NCI-H510A (cell line): ENCODE measurements around the gene IFT22.
A peak's percentile ranks its signal among the peaks of the same experiment; 100 is the strongest.
"Not testable (repeated sequence)": the region's sequence is repeated elsewhere in the genome, so short reads cannot be mapped to it uniquely, and the experiment has no call there.

Experiments used
- DNase-seq: peaks from one replicate; lab custom pipeline; 2025; lab: John Stamatoyannopoulos, UW

The IFT22 gene

DNA sequence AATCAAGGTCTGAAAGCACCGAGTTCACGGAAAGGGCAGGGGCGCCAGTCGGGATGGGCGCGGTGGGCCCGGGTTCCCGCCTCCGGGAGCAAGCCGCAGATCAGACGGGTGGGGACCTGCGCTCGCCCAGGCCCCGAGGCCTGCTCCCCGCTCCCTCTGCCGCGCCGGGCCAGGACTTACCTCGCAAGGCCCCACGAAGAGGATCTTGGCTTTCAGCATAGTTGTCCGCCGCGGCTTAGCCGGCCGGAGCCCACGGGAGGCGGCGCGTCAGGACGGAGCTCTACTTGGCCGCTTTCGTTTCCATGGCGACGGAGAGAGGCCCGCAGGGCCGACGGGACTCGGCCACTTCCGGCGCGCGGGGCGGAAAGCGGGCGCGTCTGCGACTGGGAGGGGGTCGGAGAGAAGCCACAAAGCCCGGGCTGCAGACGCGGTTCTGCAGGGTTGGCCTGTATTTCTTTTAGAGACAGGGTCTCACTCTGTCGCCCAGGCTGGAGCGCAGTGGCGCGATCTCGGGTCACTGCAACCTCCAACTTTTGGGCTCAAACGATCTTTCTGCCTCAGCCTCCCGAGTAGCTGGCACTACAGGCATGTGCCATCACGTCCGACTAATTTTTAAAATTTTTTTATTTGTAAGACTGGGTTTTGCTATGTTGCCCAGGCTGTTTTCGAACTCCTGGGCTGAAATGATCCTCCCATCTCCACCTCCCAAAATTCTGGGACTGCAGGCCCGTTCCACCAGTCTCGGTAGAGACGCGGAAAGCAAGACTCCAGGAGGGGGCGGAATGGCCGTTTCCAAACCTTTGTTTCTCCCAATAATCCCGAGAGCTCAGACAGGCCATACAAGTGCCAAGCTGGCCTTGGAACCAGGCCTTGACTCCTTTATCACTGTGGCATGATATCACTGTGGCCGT is at the start of gene IFT22:
Gene IFT22, minus strand, starts transcription at position 322 of the 911 bp plus-strand sequence. Its CDS starts 103 bp downstream, at position 219.
- DNase-seq, result peak; percentile 83

GRCh38 chr7:101370836-101371235 is 49.2 kb upstream of the IFT22 start:
- DNase-seq, result no peak

DNA sequence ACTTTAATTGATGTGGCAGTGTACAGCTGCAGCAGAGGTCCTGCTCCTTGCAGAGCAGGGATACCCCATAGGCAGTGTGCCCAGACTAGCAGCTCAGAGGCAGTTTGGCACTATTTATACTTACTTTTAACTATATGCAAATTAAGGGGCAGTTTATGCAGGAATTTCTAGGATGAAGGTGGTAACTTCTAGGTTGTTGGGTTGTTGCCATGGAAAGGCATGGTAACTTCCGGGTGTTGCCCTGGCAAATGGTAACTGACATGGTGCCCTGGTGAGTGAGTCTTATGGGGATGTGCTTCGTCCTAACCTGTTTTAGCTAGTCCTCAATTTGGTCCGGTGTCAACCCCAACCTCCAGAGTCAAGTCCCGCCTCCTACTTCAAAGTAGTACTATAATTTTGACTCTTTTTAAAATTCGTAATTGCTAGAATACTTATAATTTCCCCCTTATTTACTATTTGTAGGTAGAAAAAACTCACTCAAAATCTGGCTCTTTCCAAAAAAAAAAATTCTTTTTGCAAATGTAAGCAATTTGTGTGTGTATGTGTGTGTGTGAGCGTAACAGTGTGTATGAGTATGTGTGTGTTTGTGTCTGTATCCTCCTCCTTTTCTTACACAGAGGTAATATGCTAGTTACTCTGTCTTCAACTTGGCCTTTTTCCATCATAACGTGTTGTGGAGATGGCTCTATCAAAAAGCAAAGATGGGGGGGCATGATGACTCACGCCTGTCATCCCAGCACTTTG is 47.0 kb upstream of the IFT22 start:
- no peak for DNase-seq

- no peak for DNase-seq
These were observed 46.1 kb upstream of the IFT22 start for GRCh38 chr7:101367676-101368075.

DNA sequence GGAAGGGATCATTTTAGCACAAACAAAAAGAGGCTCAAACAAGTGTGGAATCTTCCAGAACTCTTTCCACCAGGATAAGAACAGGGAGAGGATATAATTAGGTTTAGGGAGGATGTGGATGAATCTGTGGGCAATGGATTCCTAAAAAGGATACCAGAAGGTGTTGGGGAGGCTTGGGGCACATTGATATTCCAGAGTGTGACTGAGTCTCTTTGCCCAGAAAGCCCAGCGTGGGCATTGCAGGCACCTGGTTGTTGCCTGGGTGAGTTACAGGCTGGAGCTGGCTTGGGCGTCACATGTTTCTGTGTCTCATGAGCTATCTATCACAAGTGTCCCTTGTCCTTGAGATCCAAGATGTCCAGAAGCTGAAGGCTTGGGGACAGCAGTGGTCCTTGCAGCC is 44.3 kb upstream of the IFT22 start:
- DNase-seq, result no peak

DNA sequence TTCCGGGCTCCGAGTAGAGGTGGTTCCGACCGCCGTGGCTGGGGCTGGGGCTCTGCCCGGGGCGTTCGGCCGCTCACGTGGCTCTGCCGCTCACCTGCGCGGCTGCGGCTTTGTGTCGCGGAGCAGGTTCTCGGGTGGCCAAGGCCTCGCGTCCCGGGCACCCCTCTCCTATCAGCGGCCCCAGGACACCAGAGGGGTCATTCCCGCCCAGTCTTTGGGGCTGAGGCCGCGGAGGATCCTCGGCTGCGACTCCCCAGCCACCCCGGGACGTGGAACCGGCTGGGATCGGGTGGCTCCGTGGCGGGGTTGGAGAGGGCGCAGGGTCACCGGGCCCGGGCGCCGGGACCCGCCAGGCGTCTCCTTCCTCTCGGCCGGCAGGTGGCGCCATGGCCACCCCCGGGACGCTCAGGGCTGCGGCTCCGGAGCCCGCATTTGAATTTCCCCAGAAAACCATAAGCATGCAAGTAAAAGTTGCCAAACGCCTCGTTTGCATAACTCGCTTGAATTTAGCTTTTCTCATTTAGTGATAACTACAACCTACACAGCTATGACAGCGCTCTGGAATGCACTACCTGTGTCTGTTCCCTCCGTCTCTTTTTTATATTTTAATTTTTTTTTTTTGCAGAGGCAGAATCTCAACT is 42.2 kb upstream of the IFT22 start:
- no peak for DNase-seq

- DNase-seq, result no peak
These were observed 41.7 kb upstream of the IFT22 start for GRCh38 chr7:101363196-101363733.

DNA sequence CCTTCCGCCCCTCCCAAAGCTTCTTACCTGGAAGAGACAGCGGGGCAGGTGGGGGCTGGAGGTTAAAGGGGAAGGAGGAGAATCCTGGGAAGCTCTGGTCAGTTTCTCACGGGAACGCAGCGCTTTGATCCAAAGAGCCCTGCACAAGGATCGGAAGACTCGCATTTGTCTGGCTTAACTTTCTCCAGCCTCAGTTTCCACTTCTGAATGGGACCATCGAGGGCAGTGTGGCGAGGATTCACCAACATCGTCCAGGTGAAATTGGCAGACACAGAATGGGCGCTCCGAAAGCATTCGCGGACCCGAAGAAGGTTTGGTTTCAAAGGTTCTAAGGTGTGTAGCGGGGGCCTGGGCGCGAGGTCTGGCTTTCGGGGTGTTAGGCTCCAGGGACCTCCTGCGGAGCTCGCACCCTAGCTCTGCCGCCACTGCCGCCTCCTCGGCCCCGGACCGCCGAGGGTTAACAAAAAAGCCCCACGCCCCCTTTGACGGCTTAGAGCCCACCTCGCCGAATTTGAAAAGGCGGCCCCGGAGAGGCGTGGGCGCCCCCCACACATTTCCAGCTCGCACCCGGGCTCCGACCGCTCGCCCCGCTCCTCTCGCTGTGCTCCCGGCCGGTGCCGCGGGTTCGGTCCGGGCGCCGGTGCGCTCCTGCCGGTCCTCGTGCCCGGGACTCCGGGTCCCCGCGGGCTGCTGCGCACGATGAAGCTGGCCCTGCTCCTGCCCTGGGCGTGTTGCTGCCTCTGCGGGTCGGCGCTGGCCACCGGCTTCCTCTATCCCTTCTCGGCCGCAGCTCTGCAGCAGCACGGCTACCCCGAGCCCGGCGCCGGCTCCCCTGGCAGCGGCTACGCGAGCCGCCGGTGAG is 41.0 kb upstream of the IFT22 start, which contains the start of gene COL26A1:
Gene COL26A1, plus strand, starts transcription at position 542 of the 862 bp plus-strand sequence. Its CDS starts 158 bp downstream, at position 700.
- DNase-seq, result no peak

DNA sequence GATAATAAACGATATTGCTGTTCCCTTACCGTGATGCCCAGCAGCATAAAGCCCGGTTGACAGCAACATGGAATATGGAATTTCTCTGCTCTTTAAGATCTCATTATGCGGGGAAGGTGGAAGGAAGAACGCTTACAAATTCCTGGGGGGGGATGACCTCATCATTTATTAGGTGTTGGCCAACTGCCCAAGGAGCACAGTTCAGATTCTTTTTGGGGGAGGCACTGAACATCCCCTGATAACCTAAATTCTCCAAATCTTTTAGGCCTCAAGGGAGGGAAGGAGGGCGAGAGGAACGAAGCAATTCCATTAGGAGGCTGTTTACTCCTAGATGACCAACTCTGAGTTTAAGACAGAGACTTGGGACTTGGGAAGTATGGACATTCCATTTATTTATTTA is 35.8 kb upstream of the IFT22 start:
- no peak for DNase-seq

DNA sequence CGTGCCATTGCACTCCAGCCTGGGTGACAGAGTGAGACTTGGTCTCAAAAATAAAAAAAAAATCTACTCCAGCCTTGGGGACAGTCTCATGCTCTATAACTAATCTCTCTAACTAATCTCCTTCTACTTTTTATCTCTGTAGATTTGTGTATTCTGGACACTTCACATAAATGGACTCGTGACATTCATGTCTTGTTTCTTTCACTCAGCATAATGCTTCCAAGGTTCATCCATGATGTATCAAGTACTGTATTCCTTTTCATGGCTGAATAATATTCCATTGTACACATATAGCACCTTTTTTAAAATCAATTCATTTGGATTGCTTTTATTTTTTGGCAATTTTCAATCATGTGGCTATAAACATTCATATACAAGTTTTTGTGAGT is 31.3 kb upstream of the IFT22 start:
- no peak for DNase-seq

GRCh38 chr7:101349300-101349699 is 27.7 kb upstream of the IFT22 start:
- DNase-seq, result not testable (repeated sequence)

- DNase-seq, result not testable (repeated sequence)
These were observed 26.9 kb upstream of the IFT22 start for GRCh38 chr7:101348456-101349067.

- DNase-seq, result no peak
These were observed 25.9 kb upstream of the IFT22 start for GRCh38 chr7:101347477-101347876.

GRCh38 chr7:101342892-101343291 is 21.3 kb upstream of the IFT22 start:
- no peak for DNase-seq

DNA sequence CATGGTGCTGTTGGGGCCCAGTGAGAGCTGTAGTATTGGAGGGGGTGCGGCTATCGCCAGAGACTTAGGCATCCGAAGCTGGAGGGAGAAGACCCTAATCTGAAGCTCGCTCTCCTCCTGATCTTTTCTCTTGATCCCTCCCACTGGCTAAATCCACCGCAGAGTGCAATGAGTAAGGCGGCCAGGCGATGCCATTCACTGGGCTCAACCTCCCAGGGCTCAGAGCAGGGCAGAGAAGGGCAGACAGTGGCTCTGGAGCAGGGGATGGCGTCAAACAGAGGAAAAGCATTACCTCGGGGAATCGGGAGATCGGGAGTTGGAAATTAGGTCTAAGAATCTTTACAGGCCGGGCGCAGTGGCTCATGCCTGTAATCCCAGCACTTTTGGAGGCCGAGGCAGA is 18.8 kb upstream of the IFT22 start:
- no peak for DNase-seq

GRCh38 chr7:101333912-101334311 is 12.3 kb upstream of the IFT22 start:
- DNase-seq, result no peak

DNA sequence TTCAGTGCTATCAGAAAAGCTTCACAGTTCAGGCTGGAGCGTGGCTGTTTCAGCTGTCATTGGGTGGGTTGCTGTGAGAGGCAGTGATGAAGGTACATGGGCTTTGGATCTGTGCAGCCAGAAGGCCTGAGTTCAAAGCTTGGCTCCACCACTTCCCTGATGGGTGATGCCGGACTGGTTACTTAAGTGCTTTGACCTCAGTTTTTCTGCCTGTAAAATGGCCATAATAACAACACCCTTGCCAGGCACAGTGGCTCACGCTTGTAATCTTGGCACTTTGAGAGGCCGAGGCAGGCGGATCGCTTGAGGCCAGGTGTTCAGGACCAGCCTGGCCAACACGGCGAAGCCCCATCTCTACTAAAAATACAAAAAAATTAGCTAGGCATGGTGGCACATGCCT is 10.4 kb upstream of the IFT22 start:
- DNase-seq, result no peak

- no peak for DNase-seq
These were observed 8.4 kb upstream of the IFT22 start for GRCh38 chr7:101330011-101330484.

DNA sequence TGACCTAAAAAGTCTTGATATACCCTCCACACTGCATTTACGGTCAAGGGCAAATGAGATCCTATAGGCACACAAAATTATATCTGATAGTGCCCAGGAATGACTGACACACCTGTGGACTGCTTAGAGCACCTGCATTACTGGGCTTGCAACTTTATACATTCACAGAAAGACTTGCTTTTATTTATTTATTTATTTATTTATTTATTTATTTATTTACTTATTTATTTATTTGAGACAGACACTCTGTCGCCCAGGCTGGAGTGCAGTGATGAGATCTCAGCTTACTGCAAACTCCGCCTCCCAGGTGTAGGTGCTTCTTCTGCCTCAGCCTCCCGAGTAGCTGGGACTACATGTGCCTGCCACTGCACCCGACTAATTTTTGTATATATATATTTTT is 6.5 kb upstream of the IFT22 start:
- DNase-seq, result no peak

DNA sequence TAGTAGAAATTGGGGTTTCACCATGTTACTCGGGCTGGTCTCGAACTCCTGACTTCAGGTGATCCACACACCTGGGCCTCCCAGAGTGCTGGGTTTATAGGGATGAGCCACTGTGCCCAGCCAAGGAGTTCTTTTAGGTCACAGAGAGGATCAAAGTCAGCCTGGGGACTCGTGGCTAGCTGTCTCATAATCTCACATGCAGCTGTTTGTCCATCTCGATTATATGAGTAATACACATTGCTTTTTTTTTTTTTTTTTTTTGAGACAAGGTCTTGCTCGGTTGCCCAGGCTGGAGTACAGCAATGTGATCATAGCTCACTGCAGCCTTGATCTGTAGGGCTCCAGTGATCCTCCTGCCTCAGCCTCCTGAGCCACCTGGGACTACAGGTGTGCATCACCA is 2.2 kb downstream of the IFT22 start:
- DNase-seq, result no peak

GRCh38 chr7:101315336-101315735 is 6.3 kb downstream of the IFT22 start:
- DNase-seq, result no peak
